Mesenchymal stem cell (in vitro differentiated cells and primary cell): Measurements from ENCODE around the gene KRTAP10-3.

Experiments
- DNase-seq: peaks from one replicate; pipeline ENCODE4 v3.0.0-alpha.2; 2013
- H2AFZ ChIP-seq: one replicate; pipeline ENCODE4 v1.6.1; 2013; ENCODE audit warnings: low read depth, mild to moderate bottlenecking, control low read depth, inconsistent platforms, low read length, moderate library complexity
- H2AK5ac ChIP-seq: 2 replicates; pipeline ENCODE4 v1.6.1; 2013; ENCODE audit warnings: low read length, moderate library complexity, mild to moderate bottlenecking, inconsistent platforms; ENCODE audit not compliant: severe bottlenecking
- H2BK120ac ChIP-seq: one replicate; pipeline ENCODE4 v1.6.1; 2013; ENCODE audit warnings: low read depth, mild to moderate bottlenecking, inconsistent platforms, low read length, moderate library complexity
- H2BK12ac ChIP-seq, 2 experiments: one replicate each; pipeline ENCODE4 v1.6.1; 2013; ENCODE audit warnings: inconsistent platforms in 2 of 2, low read length in 2 of 2, mild to moderate bottlenecking in 2 of 2, moderate library complexity in 2 of 2, control low read depth in 1 of 2
- H2BK15ac ChIP-seq: one replicate; pipeline ENCODE4 v1.6.1; 2013; ENCODE audit warnings: mild to moderate bottlenecking, low read depth, inconsistent platforms; ENCODE audit not compliant: poor library complexity, severe bottlenecking
- H2BK5ac ChIP-seq: 2 replicates; pipeline ENCODE4 v1.6.1; 2013; ENCODE audit warnings: low read depth, mild to moderate bottlenecking, low read length, control low read depth, inconsistent platforms; ENCODE audit not compliant: poor library complexity, severe bottlenecking
- H3K14ac ChIP-seq, 2 experiments: one replicate each; pipeline ENCODE4 v1.6.1; 2013; ENCODE audit warnings: inconsistent platforms in 2 of 2, low read length in 2 of 2, control low read depth in 1 of 2, mild to moderate bottlenecking in 1 of 2, moderate library complexity in 1 of 2
- H3K18ac ChIP-seq, 2 experiments: one replicate each; pipeline ENCODE4 v1.6.1; 2013; ENCODE audit warnings: inconsistent platforms in 2 of 2, low read length in 2 of 2, control low read depth in 1 of 2, low read depth in 1 of 2, mild to moderate bottlenecking in 1 of 2
- H3K23ac ChIP-seq, 2 experiments: one replicate each; pipeline ENCODE4 v1.6.1; 2013; ENCODE audit warnings: inconsistent platforms in 2 of 2, low read length in 2 of 2, mild to moderate bottlenecking in 2 of 2, moderate library complexity in 2 of 2, control low read depth in 1 of 2
- H3K27ac ChIP-seq: 2 replicates; pipeline ENCODE4 v1.5.1; 2013; ENCODE audit warnings: mild to moderate bottlenecking, moderate library complexity, low read length, control low read depth, inconsistent platforms; ENCODE audit not compliant: poor library complexity, severe bottlenecking
- H3K27me3 ChIP-seq, 2 experiments: 2 replicates each; pipeline versions ENCODE4 v1.6.1 to v1.7.0; 2013; ENCODE audit warnings: low read length in 2 of 2, mild to moderate bottlenecking in 2 of 2, moderate library complexity in 2 of 2, control low read depth in 1 of 2, inconsistent platforms in 1 of 2; ENCODE audit not compliant: control insufficient read depth in 1 of 2, insufficient read depth in 1 of 2
- H3K36me3 ChIP-seq, 2 experiments: 2 replicates each; pipeline versions ENCODE4 v1.6.1 to v1.7.0; 2013; ENCODE audit warnings: low read length in 2 of 2, control low read depth in 1 of 2, inconsistent platforms in 1 of 2, low read depth in 1 of 2, mild to moderate bottlenecking in 1 of 2; ENCODE audit not compliant: insufficient read depth in 2 of 2, control insufficient read depth in 1 of 2
- H3K4ac ChIP-seq, 2 experiments: one replicate each; pipeline ENCODE4 v1.6.1; 2013; ENCODE audit warnings: inconsistent platforms in 2 of 2, low read length in 2 of 2, mild to moderate bottlenecking in 2 of 2, moderate library complexity in 2 of 2, control low read depth in 1 of 2, low read depth in 1 of 2
- H3K4me1 ChIP-seq: 2 replicates; pipeline ENCODE4 v1.6.1; 2013; ENCODE audit warnings: low read depth, low read length, control low read depth; ENCODE audit not compliant: control insufficient read depth, insufficient read depth
- H3K4me2 ChIP-seq: 2 replicates; pipeline ENCODE4 v1.6.1; 2013; ENCODE audit warnings: low read length, mild to moderate bottlenecking, inconsistent platforms; ENCODE audit not compliant: poor library complexity, severe bottlenecking
- H3K4me3 ChIP-seq, 2 experiments: 2 replicates each; pipeline versions ENCODE4 v1.5.1 to v1.7.0; 2013; ENCODE audit warnings: low read length in 2 of 2, mild to moderate bottlenecking in 2 of 2, control low read depth in 1 of 2, low read depth in 1 of 2; ENCODE audit not compliant: insufficient read depth in 1 of 2
- H3K79me1 ChIP-seq: replicated peaks from 2 replicates; pipeline ENCODE4 v1.6.1; 2013; ENCODE audit warnings: mild to moderate bottlenecking, control low read depth, low read length, inconsistent platforms; ENCODE audit not compliant: poor library complexity, severe bottlenecking
- H3K9ac ChIP-seq: 2 replicates; pipeline ENCODE4 v1.7.0; 2013; ENCODE audit warnings: mild to moderate bottlenecking, low read length, moderate library complexity
- H3K9me3 ChIP-seq: 2 replicates; pipeline ENCODE4 v1.7.0; 2013; ENCODE audit warnings: mild to moderate bottlenecking, low read length; ENCODE audit not compliant: control insufficient read depth
- H4K8ac ChIP-seq: one replicate; pipeline ENCODE4 v1.6.1; 2013; ENCODE audit warnings: inconsistent platforms, mild to moderate bottlenecking, low read length, moderate library complexity
- H4K91ac ChIP-seq: one replicate; pipeline ENCODE4 v1.6.1; 2013; ENCODE audit warnings: mild to moderate bottlenecking, low read length, inconsistent platforms
- WGBS: methylation state at CpG from one replicate; pipeline ENCODE4 v1.1.7; 2013; ENCODE audit warnings: mixed read lengths; 5-methylcytosine and 5-hydroxymethylcytosine counted together

Gene KRTAP10-3

GRCh38 chr21:44524414-44525371, 33.9 kb downstream of the KRTAP10-3 start:
- H3K23ac ChIP-seq: no peak overlapping the region
- no peak overlapping the region for H3K18ac ChIP-seq
- no peaks in the 10 kb centered on the region for H3K27me3 ChIP-seq
- H2BK5ac ChIP-seq: no peak overlapping the region
- H3K4me1 ChIP-seq: peaks cover 5% of the 10 kb centered on the region
- 54% methylated on average over 2 of the region's 2 CpGs for WGBS
- no peak overlapping the region for H3K27ac ChIP-seq
- H2AFZ ChIP-seq: no peak overlapping the region
- no peak overlapping the region for H3K9ac ChIP-seq
- no peak overlapping the region for H2AK5ac ChIP-seq
- H3K36me3 ChIP-seq: no peaks in the 10 kb centered on the region
- H4K91ac ChIP-seq: no peak overlapping the region
- H3K14ac ChIP-seq: no peak overlapping the region
- no peak for DNase-seq
- H3K9me3 ChIP-seq: no peaks in the 10 kb centered on the region
- H3K4ac ChIP-seq: no peak overlapping the region
- no peak overlapping the region for H3K4me3 ChIP-seq
- H3K79me1 ChIP-seq: no peaks in the 10 kb centered on the region
- H2BK120ac ChIP-seq: no peak overlapping the region
- no peak overlapping the region for H3K4me2 ChIP-seq
- no peak overlapping the region for H2BK12ac ChIP-seq
- H2BK15ac ChIP-seq: no peak overlapping the region
- H4K8ac ChIP-seq: no peak overlapping the region

GRCh38 chr21:44523567-44524413, 34.8 kb downstream of the KRTAP10-3 start:
- H2AFZ ChIP-seq: no peak overlapping the region
- H2BK120ac ChIP-seq: no peak overlapping the region
- H3K9ac ChIP-seq: no peak overlapping the region
- H3K18ac ChIP-seq: no peak overlapping the region
- H3K4me2 ChIP-seq: no peak overlapping the region
- no peak overlapping the region for H4K91ac ChIP-seq
- H3K36me3 ChIP-seq: no peaks in the 10 kb centered on the region
- H3K79me1 ChIP-seq: no peaks in the 10 kb centered on the region
- no peaks in the 10 kb centered on the region for H3K9me3 ChIP-seq
- H3K4ac ChIP-seq: no peak overlapping the region
- peaks cover 5% of the 10 kb centered on the region for H3K4me1 ChIP-seq
- no peak overlapping the region for H4K8ac ChIP-seq
- H2BK5ac ChIP-seq: no peak overlapping the region
- no peak overlapping the region for H3K14ac ChIP-seq
- H2BK15ac ChIP-seq: no peak overlapping the region
- H3K27me3 ChIP-seq: no peaks in the 10 kb centered on the region
- no peak overlapping the region for H2BK12ac ChIP-seq
- H3K4me3 ChIP-seq: no peak overlapping the region
- no peak overlapping the region for H3K23ac ChIP-seq
- no peak overlapping the region for H3K27ac ChIP-seq
- 53% methylated on average over 1 of the region's 1 CpG for WGBS
- DNase-seq: no peak
- no peak overlapping the region for H2AK5ac ChIP-seq

GRCh38 chr21:44522753-44523204, 35.8 kb downstream of the KRTAP10-3 start:
- Histone ChIP-seq H3K18ac (no peak overlapping the region), H2BK12ac (no peak overlapping the region), H4K91ac (no peak overlapping the region), H2AK5ac (no peak overlapping the region), H3K79me1 (no peaks in the 10 kb centered on the region), H3K27ac (no peak overlapping the region), H2AFZ (no peak overlapping the region), H2BK120ac (no peak overlapping the region), H3K23ac (no peak overlapping the region), H3K14ac (no peak overlapping the region), H3K9me3 (no peaks in the 10 kb centered on the region), H2BK5ac (no peak overlapping the region), H3K27me3 (no peaks in the 10 kb centered on the region), H4K8ac (no peak overlapping the region), H3K4me1 (peaks cover 5% of the 10 kb centered on the region), H3K9ac (no peak overlapping the region), H3K36me3 (no peaks in the 10 kb centered on the region), H3K4me3 (no peak overlapping the region), H3K4me2 (no peak overlapping the region), H2BK15ac (no peak overlapping the region), H3K4ac (no peak overlapping the region)
- 60% methylated on average over 1 of the region's 1 CpG for WGBS
- DNase-seq: no peak
